ENCODE results near the gene PARP6.

PARP6 gene

GRCh38 chr15:72272997-72273352, 621 bp upstream of the PARP6 start:
- no peaks in the 10 kb centered on the region for H3K9me3 Mint-ChIP-seq
- TF ChIP-seq CTCF (IDR thresholded peaks at IDR 0.05; ENCODE audit: unreplicated experiment in 3 of 3) = peak in 1 of 3 experiments; percentile 7

GRCh38 chr15:72271895-72272212, 500 bp downstream of the PARP6 start:
- Mint-ChIP-seq H3K4me1 (peaks cover 36% of the 10 kb centered on the region), H3K36me3 (ENCODE audit: low read depth) (peaks cover 23% of the 10 kb centered on the region), H3K27me3 (ENCODE audit: low read depth) (no peaks in the 10 kb centered on the region), H3K9me3 (no peaks in the 10 kb centered on the region), H3K4me3 (peak overlapping the region; percentile 93 to 96 (median 95)), H3K27ac (peak overlapping the region; percentile 62 to 93 (median 88))
- TF ChIP-seq CTCF (IDR thresholded peaks at IDR 0.05; ENCODE audit: unreplicated experiment in 3 of 3) = no peak

More at GRCh38 chr15:72272997-72273352, 621 bp upstream of the PARP6 start:
- peak overlapping the region; percentile 76 to 91 (median 88) for H3K27ac Mint-ChIP-seq
- H3K4me3 Mint-ChIP-seq = peak overlapping the region; percentile 87 to 90 (median 89)
- H3K36me3 Mint-ChIP-seq (ENCODE audit: low read depth) = peaks cover 16% of the 10 kb centered on the region
- H3K27me3 Mint-ChIP-seq (ENCODE audit: low read depth) = peaks cover 4% of the 10 kb centered on the region
- H3K4me1 Mint-ChIP-seq = peaks cover 36% of the 10 kb centered on the region

- H3K27me3 Mint-ChIP-seq (ENCODE audit: low read depth) = no peaks in the 10 kb centered on the region
- TF ChIP-seq CTCF (IDR thresholded peaks at IDR 0.05; ENCODE audit: unreplicated experiment in 3 of 3) = no peak
- peak overlapping the region; percentile 62 to 93 (median 88) for H3K27ac Mint-ChIP-seq
- H3K36me3 Mint-ChIP-seq (ENCODE audit: low read depth) = peaks cover 29% of the 10 kb centered on the region
- H3K4me1 Mint-ChIP-seq = peaks cover 36% of the 10 kb centered on the region
- H3K9me3 Mint-ChIP-seq = no peaks in the 10 kb centered on the region
- H3K4me3 Mint-ChIP-seq = peak overlapping the region; percentile 93 to 96 (median 95)
These were observed 1.1 kb downstream of the PARP6 start for GRCh38 chr15:72271221-72271620.

- H3K36me3 Mint-ChIP-seq (ENCODE audit: low read depth) = peaks cover 42% of the 10 kb centered on the region
- no peak for TF ChIP-seq CTCF (IDR thresholded peaks at IDR 0.05; ENCODE audit: unreplicated experiment in 3 of 3)
- peaks cover 27% of the 10 kb centered on the region for H3K4me1 Mint-ChIP-seq
- H3K4me3 Mint-ChIP-seq = peak overlapping the region; percentile 57 to 96 (median 93)
- no peaks in the 10 kb centered on the region for H3K27me3 Mint-ChIP-seq (ENCODE audit: low read depth)
- H3K9me3 Mint-ChIP-seq = no peaks in the 10 kb centered on the region
- H3K27ac Mint-ChIP-seq = no peak overlapping the region
These were observed 2.6 kb downstream of the PARP6 start for GRCh38 chr15:72269739-72270138.

- peaks cover 76% of the 10 kb centered on the region for H3K36me3 Mint-ChIP-seq (ENCODE audit: low read depth)
- no peak for TF ChIP-seq CTCF (IDR thresholded peaks at IDR 0.05; ENCODE audit: unreplicated experiment in 3 of 3)
- no peaks in the 10 kb centered on the region for H3K9me3 Mint-ChIP-seq
- no peak overlapping the region for H3K27ac Mint-ChIP-seq
- no peak overlapping the region for H3K4me3 Mint-ChIP-seq
- peaks cover 2% of the 10 kb centered on the region for H3K4me1 Mint-ChIP-seq
- no peaks in the 10 kb centered on the region for H3K27me3 Mint-ChIP-seq (ENCODE audit: low read depth)
These were observed 7.3 kb downstream of the PARP6 start for GRCh38 chr15:72265031-72265430.

- Mint-ChIP-seq H3K36me3 (ENCODE audit: low read depth) (peaks cover 82% of the 10 kb centered on the region), H3K27me3 (ENCODE audit: low read depth) (no peaks in the 10 kb centered on the region), H3K9me3 (no peaks in the 10 kb centered on the region), H3K4me1 (no peaks in the 10 kb centered on the region), H3K4me3 (no peak overlapping the region), H3K27ac (no peak overlapping the region)
- no peak for TF ChIP-seq CTCF (IDR thresholded peaks at IDR 0.05; ENCODE audit: unreplicated experiment in 3 of 3)
These were observed 19.6 kb downstream of the PARP6 start for GRCh38 chr15:72252663-72253299.

All from nephron (organoid).